ENCODE measurements around the gene TNPO1.

TNPO1 gene

DNA sequence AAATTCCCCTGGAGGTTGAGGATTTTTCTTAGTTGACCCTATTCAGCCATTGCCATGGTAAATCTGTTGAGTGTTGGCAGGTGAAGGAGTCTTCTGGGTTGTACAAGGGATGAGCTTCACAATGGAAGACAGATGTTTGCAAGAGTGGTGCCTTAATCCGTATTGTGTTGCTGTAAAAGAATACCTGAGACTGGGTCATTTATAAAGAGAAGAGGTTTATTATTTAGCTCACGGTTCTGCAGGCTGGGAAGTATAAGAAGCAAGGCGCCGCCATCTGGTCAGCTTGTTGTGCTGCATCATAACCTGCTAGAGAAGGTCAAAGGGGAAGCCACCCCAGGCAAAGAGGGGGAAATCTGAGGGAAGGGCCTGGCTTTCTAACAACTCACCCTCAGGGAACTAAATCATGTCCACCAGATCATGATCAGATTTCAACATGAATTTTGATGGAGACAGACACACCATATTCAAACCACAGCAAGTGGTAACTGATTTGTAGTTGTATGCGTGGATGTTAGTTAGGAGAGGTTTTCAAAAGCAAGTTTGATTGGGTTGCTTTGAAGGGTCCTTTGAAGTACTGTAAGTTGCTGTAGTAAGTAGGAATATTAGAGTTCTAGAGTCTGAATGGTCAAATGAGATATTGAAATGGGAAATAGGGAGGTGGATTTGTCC lies 2.5 kb downstream of the TNPO1 start:
- DNase-seq: peak; percentile 42

DNA sequence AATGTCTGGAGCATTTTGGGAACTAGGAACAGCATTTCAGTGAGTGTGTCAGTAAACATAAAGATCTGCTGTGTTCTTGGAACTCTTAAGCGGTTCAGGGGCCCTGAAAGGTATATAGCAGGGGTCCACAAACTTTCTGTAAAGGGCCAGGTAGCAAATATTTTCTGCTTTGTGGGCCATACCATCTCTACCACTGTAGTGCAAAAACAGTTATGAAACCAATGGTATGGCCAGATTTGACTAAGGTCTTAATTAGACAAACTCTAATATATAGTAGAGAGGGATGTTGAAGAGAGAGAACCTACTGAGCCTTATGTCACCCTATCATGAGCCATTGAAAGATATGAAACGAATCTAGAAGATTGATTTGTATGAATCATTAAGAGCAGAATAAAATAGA lies 5.3 kb downstream of the TNPO1 start:
- no peak for DNase-seq

DNA sequence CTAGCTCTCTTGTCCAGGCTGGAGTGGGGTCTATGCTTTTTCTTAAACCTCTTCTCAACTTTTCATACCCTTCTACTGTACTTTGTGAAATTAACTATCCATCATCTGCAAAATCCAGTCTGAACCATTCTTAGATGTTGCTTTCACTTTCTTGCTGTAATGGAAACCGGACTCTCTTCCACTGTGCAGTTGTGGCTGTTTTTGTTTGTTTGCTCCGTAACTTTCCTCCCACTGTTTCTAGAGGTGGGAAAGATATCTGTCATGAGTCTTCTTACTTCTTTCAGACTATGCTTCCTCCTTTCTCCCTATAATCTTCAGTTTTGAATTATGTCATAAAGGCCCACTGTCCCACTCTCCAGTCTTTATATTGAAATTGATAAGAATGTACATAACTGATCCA lies 6.5 kb downstream of the TNPO1 start:
- no peak for DNase-seq

DNA sequence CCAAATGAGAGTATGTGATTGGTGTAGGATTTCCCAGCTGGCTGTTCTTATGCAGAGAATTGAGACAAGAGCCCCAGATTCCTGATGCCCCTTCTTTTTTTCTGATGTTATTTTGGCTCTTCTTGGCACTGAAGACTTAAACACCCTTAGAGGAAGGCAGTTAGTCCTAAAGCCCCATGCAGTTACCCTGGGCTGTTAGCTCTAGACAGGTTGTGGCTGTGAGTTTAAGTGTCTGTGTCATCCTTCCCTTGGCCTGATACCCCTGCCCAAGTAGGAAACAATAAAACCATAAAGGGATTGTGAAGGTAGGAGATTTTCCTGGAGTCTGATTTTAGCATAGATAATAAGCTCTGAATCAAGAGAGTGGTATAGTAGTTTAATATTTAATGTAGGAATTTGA lies 13.2 kb downstream of the TNPO1 start:
- no peak for DNase-seq

DNA sequence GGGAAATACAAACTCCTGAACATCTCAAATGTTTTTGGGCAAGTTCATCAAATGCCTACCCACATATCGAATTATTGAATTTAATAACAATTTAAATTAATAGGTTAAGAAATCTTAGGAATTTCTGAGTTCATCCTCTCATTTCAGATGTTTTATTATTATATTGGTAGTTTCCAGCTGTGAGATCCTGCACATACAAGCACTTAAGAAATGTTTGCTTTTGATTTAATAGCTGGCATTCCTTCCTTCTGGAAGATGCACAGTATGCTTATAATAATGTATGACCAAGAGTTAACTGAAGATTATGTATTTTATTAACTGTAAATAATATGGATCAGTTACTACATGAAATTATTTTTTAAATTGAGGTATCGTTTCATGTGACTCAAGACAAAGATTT lies 13.9 kb downstream of the TNPO1 start:
- DNase-seq: no peak

DNA sequence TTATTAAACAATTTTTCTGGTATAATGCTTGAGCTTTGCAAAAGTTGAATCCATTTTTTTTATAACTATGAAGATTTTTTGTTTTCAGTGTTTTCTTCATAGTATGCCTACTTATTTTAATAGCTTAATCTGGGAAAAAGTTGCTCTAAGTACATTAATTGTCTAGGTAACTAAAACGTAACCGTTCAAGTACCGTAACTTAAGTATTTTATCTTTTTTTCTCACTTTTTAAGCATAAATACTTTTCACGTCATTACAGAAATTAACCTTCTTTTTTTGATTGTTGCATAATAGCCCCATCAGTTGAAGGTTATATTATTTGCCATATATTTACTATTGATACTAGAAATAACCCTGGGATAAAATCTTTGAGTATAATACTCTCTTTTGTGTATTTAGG lies 15.2 kb downstream of the TNPO1 start:
- DNase-seq: no peak

GRCh38 chr5:72834924-72835323 lies 18.5 kb downstream of the TNPO1 start:
- no peak for DNase-seq

GRCh38 chr5:72835633-72836032 lies 19.2 kb downstream of the TNPO1 start:
- DNase-seq: no peak

DNA sequence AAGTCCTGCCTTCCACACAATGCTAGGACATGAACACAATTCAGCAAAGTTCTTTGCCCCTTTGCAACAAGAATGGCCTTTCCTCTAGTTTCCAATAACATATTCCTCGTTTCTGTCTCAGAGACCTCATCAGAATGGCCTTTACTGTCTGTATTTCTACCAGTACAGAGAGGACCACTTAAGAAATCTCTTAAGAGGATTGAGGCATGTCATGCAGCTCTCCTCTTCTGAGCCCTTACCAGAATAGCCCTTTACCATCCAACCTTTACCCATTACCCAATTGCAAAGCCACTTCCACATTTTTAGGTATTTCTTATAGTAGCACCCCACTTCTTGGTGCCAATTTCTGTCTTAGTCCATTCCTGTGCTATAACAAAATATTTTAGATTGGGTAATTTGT lies 20.3 kb downstream of the TNPO1 start:
- DNase-seq: no peak

DNA sequence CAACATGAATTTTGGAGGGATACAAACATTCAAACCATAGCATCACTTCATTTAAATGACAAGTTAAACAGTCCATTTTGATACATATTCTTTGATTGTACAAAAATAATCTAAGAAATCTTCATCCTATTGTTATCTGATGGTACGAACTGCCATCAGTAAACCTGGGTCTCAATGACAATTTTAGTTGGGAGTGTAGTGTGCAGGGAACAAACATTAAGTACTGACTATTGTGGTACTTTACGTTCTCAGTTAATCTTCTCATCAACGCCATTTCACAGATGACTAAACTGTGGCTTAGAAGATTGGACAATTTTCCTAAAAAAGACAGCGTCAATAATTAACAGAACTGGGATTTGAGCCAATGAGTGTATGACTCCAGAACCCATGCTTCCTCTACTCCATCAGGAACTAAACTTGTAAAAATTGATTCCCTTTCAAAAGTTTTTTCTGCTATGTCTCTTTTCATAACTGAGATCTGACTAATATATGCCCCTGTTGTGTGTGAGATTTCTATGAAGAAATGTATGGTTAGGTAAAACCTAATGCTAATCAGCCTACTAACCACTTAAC lies 21.1 kb downstream of the TNPO1 start:
- no peak for DNase-seq

DNA sequence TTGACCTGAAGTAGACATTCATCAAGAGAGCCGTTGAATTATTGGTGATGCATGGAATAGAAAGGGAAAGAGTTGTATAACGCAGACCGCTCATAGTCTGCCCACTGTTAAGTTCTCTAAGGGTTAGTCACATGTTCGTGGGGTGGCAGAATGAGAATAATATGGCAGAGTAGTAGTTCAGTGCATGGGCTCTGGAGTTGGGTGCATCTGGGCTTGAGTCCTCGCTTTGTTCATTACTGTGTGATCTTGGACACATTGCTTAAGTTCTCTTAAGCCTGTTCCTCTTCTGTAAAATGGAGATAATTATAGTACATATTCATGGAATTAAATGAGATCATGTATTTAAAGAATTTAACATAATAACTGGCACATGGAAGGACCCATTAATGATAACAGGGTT lies 23.6 kb downstream of the TNPO1 start:
- no peak for DNase-seq

DNA sequence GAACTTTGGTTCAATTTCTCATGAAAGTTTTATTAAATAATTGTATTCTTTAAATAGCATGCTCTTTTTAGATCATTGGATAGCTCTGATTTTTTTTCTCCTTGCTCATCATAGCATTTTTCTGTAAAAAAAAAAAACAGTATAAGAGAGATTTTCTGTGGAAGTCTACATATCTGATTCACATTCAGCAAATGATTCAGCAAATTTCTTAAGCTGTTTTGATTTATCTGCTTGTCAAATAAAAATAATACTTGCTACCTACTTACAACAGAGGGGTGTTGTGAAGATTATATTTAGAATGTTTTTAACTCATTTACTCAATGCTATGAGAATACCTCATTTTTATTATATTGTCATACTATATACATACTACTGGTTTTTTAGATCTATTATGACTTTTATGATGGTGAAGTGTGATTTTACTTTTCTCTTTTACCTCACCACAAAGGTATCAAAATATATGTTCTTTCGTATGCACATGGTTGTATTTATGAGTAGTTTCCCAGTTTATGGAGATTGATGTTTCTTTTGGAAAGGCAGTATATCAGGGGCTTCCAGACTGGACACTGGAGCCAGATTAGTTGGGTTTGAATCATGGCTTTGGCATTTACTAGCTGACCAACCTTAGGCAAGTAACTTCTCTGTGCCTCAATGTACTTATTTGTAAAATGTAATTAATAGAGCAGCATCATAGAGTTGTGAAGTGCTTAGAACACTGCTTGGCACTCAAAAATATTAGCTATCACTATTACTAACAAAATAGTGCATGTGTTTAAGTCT lies 25.5 kb downstream of the TNPO1 start:
- no peak for DNase-seq

GRCh38 chr5:72842816-72843215 lies 26.4 kb downstream of the TNPO1 start:
- DNase-seq: no peak

DNA sequence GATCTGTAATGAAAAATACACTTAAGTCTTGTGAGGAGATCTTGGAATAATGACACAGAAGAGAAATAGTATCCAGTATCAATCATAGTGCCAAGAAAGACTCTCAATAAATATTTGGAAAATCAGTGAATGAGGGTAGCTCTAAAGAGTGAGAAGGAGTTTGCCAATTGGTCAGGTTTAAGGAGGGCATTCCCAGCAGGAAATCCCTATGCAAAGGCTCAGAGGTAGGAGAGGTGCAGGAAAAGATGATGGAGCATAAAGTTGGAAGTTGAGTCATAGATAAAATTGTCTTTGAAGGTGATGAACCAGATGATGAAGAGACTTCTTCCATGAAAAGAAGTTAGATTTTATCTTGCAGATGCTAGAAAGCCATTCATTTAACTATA lies 27.8 kb downstream of the TNPO1 start:
- no peak for DNase-seq

- DNase-seq: no peak
These were observed 29.4 kb downstream of the TNPO1 start for GRCh38 chr5:72845889-72846288.

- no peak for DNase-seq
These were observed 30.0 kb downstream of the TNPO1 start for GRCh38 chr5:72846483-72846882.

GRCh38 chr5:72847439-72847838 lies 31.0 kb downstream of the TNPO1 start:
- no peak for DNase-seq

GRCh38 chr5:72847989-72848473 lies 31.6 kb downstream of the TNPO1 start:
- peak; percentile 41 for DNase-seq

GRCh38 chr5:72848474-72849428 lies 32.3 kb downstream of the TNPO1 start:
- DNase-seq: no peak

GRCh38 chr5:72849546-72849945 lies 33.1 kb downstream of the TNPO1 start:
- no peak for DNase-seq

- no peak for DNase-seq
These were observed 33.7 kb downstream of the TNPO1 start for GRCh38 chr5:72850113-72850512.

DNA sequence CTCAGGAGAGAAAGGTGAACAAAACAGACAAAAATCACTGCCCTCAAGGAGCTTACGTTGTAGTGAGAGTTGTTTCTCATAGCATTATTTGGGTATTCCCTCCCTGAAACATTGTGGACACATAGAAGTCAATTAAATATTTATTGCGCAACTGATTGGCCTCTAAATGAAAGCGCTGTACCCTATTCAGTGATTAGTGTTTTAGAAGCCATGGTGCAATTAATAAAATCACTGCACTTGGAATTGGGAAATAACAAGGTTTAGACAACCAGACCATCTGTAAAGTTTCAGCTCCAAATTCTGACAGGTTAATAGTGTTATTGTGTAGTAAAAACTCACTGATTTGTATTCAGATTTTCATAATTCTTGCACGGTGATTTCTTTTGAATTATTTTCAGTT lies 35.9 kb downstream of the TNPO1 start:
- no peak for DNase-seq

DNA sequence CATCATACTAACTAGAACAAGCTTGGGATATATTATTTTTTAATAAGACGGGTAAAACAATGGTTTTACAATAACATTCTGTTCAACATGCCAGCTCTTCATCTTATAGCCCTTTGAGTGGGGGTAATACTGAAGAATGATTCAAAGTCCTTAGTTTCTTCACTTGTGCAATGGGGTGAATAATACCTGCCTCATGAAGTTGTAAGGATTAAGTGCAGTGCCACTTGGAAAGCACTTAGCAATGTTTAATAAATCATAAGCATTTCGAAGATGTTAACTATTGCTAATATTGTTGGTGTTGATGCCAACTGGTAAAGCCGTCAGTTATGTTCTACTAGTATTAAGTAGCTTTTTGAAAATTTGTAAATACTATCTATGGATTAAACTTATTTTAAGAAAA lies 38.0 kb downstream of the TNPO1 start:
- no peak for DNase-seq
